Measurements from ENCODE around the gene NR3C1.

- TF ChIP-seq CTCF (IDR thresholded peaks at IDR 0.05; ENCODE audit: low read depth, low read length, poor library complexity, severe bottlenecking) = no peak
- no peak for TF ChIP-seq EZH2phosphoT487 (IDR thresholded peaks at IDR 0.05; ENCODE audit: borderline replicate concordance, low read length)
Observed at GRCh38 chr5:143334903-143335302, 68.6 kb downstream of the NR3C1 start.
